ENCODE data around the gene SLU7.

SLU7 gene

DNA sequence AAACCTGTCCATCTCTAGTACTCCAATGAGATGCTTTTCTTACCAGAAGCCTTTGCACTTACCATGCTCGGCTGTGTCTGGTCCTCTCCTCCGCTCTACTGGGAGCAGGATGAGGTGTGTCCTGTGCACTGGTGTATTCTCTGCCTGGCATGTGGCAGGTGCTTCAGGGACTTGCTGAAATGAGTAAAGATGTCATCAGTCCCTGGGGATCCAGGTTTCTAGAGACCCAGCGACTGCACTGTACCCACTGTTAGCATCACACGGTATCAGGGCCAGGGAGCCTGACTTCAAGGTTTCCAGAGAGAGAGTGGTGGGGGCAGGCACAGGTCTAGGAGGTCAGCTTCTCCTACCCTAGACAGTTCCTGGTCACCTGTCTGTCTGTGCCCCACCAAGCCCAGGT, 13.3 kb upstream of the SLU7 start:
- TF ChIP-seq POLR2AphosphoS5 (IDR thresholded peaks at IDR 0.05; ENCODE audit: low read depth, low read length) (no peak), TAF1 (IDR thresholded peaks at IDR 0.05; ENCODE audit: borderline replicate concordance, insufficient read depth, low read length) (no peak), FOXP2 (optimal IDR thresholded peaks at IDR 0.05; ENCODE audit: borderline replicate concordance, extremely low read depth, extremely low read length, insufficient read depth) (no peak)
- TF ChIP-seq, protein P1, sequence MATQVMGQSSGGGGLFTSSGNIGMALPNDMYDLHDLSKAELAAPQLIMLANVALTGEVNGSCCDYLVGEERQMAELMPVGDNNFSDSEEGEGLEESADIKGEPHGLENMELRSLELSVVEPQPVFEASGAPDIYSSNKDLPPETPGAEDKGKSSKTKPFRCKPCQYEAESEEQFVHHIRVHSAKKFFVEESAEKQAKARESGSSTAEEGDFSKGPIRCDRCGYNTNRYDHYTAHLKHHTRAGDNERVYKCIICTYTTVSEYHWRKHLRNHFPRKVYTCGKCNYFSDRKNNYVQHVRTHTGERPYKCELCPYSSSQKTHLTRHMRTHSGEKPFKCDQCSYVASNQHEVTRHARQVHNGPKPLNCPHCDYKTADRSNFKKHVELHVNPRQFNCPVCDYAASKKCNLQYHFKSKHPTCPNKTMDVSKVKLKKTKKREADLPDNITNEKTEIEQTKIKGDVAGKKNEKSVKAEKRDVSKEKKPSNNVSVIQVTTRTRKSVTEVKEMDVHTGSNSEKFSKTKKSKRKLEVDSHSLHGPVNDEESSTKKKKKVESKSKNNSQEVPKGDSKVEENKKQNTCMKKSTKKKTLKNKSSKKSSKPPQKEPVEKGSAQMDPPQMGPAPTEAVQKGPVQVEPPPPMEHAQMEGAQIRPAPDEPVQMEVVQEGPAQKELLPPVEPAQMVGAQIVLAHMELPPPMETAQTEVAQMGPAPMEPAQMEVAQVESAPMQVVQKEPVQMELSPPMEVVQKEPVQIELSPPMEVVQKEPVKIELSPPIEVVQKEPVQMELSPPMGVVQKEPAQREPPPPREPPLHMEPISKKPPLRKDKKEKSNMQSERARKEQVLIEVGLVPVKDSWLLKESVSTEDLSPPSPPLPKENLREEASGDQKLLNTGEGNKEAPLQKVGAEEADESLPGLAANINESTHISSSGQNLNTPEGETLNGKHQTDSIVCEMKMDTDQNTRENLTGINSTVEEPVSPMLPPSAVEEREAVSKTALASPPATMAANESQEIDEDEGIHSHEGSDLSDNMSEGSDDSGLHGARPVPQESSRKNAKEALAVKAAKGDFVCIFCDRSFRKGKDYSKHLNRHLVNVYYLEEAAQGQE (IDR thresholded peaks at IDR 0.05; ENCODE audit: insufficient read depth in 1 of 2, low read depth in 2 of 2, low read length in 2 of 2) = no peak

GRCh38 chr5:160427607-160428006, 8.7 kb upstream of the SLU7 start:
- no peak for TF ChIP-seq SIN3A (IDR thresholded peaks at IDR 0.05; ENCODE audit: borderline replicate concordance, insufficient read depth, low read length)
- no peak for TF ChIP-seq TAF1 (IDR thresholded peaks at IDR 0.05; ENCODE audit: borderline replicate concordance, insufficient read depth, low read length)
- no peak for TF ChIP-seq FOXP2 (optimal IDR thresholded peaks at IDR 0.05; ENCODE audit: borderline replicate concordance, extremely low read depth, extremely low read length, insufficient read depth)
- TF ChIP-seq, protein P1 (IDR thresholded peaks at IDR 0.05; ENCODE audit: insufficient read depth in 1 of 2, low read depth in 2 of 2, low read length in 2 of 2) = no peak
- TF ChIP-seq POLR2AphosphoS5 (IDR thresholded peaks at IDR 0.05; ENCODE audit: low read depth, low read length) = no peak

- TF ChIP-seq POLR2AphosphoS5 (IDR thresholded peaks at IDR 0.05; ENCODE audit: low read depth, low read length) (no peak), FOXP2 (optimal IDR thresholded peaks at IDR 0.05; ENCODE audit: borderline replicate concordance, extremely low read depth, extremely low read length, insufficient read depth) (no peak), TAF1 (IDR thresholded peaks at IDR 0.05; ENCODE audit: borderline replicate concordance, insufficient read depth, low read length) (no peak), SIN3A (IDR thresholded peaks at IDR 0.05; ENCODE audit: borderline replicate concordance, insufficient read depth, low read length) (no peak)
- TF ChIP-seq, protein P1 (IDR thresholded peaks at IDR 0.05; ENCODE audit: insufficient read depth in 1 of 2, low read depth in 2 of 2, low read length in 2 of 2) = no peak
Measured at GRCh38 chr5:160423099-160423498, 4.2 kb upstream of the SLU7 start.

- TF ChIP-seq SIN3A (IDR thresholded peaks at IDR 0.05; ENCODE audit: borderline replicate concordance, insufficient read depth, low read length) (peak; percentile 71; the same call in 1 of the 2 replicates), TAF1 (IDR thresholded peaks at IDR 0.05; ENCODE audit: borderline replicate concordance, insufficient read depth, low read length) (peak; percentile 85), FOXP2 (optimal IDR thresholded peaks at IDR 0.05; ENCODE audit: borderline replicate concordance, extremely low read depth, extremely low read length, insufficient read depth) (peak; percentile 40), POLR2AphosphoS5 (IDR thresholded peaks at IDR 0.05; ENCODE audit: low read depth, low read length) (peak; percentile 92)
- TF ChIP-seq, protein P1 (IDR thresholded peaks at IDR 0.05; ENCODE audit: insufficient read depth in 1 of 2, low read depth in 2 of 2, low read length in 2 of 2) = no peak
Measured at GRCh38 chr5:160421625-160422258, 2.9 kb upstream of the SLU7 start, which contains the start of gene PTTG1. PTTG1 (plus strand) TSS chr5:160421855; CDS start chr5:160422313, 458 bp downstream.
